ENCODE measurements around the gene NOCT.
A peak's percentile ranks its signal among the peaks of the same experiment; 100 is the strongest.
"Not testable (repeated sequence)": the region's sequence is repeated elsewhere in the genome, so short reads cannot be mapped to it uniquely, and the experiment has no call there.

The NOCT gene

DNA sequence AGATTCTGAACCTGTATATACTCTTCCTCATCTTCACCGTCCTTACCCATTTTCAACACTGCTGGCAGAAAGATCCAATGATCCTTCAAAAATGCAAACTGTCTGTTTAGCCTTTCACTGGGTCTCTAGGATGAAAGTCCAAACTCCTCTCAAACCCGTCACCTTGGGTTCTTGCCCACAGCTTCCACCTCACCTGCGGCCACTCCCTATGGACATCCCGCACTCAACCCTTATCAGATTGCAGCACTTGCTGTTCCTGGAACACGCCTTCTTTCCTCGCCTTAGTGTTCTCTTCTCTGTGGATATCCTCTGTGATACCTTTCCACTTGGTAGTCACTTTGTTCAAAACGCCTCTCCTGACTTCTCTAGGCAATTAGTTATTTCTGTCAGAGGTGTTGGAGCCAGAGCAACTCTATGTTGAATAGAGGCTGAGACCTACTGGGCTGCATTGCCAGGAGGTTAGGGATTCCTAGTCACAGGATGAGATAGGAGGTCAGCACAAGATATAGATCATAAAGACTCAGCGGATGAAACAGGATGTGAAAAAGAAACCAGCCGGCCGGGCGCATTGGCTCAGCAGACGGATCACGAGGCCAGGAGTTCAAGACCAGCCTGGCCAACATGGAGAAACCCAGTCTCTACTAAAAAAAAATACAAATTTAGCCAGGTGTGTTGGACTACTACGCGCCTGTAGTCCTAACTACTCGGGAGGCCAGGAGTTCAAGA lies 4.2 kb upstream of the NOCT start:
- no peak for DNase-seq (ENCODE audit: low spot score)

DNA sequence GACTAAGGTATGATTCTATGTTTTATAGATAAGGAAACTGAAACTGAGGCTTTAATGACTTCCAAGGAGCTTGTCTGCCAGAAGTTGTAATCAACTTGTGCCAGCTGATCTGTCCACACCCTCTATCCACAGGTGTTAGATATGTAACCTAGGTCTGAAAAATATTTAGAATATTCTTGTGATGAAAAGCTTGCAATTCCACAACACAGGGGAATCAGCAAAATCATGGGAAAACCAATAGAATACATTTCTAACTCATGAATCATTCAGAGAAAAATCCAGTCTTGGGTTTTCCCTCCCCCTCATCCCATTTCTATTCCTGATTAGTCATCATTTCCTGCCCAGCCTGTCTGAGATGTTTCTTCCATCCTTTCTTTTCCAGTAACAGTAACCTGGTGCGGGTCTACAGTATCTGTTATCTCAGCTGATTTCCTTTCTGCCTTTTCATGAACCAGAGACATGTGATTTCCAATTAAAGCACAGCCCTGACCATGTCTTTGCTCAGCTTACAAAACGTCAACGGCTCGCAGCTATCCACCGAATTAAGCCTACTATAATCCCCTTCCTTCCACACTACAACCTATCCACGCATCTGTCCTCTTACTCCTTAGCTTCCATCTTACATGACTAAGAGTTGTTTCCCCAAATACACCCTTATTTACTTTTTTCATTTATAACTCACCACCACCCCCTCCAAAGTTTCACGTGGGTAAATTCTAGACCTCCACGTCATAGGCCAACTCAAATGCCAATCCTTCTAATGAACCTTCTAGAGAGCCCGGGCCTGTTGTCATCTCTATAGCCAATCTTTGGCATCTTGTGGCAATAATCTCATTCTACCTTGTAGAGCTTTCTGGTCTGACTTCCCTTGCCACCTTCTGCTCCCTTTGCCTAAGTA lies 961 bp upstream of the NOCT start:
- DNase-seq (ENCODE audit: low spot score): peak; percentile 98

DNA sequence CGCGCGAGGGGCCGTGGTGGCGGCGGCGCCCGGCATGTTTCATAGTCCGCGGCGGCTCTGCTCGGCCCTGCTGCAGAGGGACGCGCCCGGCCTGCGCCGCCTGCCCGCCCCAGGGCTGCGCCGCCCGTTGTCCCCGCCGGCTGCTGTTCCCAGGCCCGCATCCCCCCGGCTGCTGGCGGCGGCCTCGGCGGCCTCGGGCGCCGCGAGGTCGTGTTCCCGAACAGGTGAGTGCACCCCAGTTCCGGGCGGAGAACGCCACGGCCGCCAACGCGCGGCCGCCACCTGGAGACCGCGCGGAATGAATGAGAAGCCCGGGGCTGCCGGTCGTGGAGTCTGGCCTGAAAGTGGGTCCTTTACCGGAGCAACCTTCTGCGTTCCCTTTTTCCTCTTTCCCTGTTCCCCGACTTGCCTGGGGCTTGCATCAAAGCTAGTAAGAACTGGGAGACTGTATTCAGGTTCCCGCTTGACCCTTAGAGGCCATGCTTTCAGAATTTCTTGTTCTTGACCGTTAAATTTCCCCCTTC lies 429 bp downstream of the NOCT start:
- peak; percentile 44 for DNase-seq (ENCODE audit: low spot score)

DNA sequence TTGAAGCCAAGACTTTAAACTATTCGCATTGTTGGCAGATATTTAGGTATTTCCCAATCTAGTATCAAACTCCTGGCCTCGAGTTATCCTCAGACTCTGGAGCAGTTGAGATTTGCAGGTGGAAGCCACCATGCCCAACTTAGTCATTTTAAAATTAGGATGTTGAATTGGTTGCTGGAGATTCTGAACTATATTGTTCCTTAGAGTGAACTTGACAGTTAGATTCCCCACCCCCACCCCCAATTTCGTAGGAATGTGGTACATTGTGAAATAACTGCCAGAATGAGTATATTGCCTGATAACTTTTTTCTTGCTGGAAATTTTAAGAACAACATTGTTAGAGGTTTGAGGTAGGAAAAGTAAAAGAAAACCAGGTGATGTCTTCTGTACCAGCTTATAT lies 2.3 kb downstream of the NOCT start:
- DNase-seq (ENCODE audit: low spot score): no peak

DNA sequence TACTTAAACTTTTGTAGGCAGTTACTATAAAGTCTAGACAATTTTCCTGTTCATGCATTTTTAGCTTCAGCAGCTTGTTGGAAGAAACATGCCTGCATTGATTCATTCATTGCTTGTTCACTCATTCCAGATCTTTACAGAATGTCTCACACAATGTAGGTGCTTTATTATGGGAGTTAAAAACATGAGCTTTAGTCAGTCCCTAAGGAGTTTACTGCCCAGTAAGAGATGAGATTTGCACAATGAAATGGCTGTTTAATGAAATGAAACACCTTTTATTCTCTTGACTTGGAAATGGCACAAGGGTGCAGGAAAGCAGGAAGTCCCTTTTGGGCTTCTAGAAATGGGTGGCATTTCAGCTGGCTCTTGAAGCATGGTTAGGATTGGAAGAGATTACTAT lies 2.9 kb downstream of the NOCT start:
- peak; percentile 32 for DNase-seq (ENCODE audit: low spot score)

DNA sequence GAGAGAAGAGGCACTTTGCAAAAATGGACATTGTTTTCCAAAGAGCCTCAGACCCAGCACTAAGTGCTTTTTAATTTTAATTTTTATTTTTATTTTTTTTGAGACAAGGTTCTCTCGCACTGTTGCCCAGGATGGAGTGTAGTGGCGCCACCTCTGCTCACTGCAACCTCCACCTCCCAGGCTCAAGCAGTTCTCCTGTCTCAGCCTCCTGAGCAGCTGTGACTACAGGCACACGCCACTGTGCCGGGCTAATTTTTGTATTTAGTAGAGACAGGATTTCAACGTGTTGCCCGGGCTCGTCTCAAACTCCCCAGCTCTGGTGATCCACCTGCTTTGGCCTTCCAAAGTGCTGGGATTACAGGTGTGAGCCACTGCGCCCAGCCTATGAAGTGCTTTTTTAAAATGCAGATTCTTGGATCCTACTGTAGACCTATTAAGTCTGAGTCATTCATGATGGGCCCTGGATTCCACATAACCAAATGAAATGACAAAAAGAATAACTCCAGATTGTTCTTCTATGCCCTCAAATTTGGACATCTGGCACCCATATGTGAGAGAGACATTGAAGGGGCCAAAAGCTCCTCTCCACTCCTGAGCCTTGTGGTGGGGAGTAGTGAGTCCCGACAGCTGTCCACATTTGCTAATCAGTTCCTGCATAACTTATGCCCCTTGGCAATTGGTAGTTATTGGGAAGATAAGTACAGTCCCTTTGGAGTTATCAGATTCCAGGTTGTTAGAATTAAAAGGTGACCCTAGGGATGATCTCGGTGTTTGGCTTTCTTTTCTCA lies 3.6 kb downstream of the NOCT start:
- no peak for DNase-seq (ENCODE audit: low spot score)

DNA sequence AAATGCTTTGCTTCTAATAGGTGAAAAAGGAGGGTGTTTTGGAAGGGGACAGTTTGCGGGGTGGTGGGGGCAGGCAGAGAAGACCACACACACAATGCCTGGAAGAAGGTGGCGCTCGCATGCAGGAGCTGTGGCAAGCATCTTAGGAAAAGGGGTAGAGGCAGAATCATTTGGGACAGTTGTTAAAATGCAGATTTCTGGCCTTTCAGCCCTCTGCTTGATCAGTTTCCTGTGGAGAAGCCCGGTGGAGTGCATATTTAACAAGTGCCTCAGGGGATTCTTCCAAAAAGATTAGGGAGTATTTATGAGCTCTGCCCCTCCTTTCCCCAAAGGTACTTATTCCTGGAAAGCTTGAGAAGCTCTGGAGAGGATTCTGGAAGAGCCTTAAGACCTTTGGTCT lies 4.8 kb downstream of the NOCT start:
- no peak for DNase-seq (ENCODE audit: low spot score)

DNA sequence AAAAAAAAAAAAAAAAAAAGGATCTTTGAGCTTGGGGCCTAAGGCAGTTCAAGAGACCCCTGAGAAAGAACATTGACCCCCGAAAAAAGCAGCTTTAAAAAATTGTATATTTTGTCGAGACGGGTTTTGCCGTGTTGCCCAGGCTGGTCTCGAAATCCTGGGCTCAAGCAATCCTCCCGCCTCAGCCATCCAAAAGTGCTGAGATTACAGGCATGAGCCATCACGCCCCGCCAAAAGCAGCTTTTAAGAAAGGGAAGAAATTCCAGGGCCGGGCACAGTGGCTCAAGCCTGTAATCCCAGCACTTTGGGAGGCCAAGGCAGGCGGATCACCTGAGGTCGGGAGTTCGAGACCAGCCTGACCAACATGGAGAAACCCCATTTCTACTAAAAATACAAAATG lies 5.5 kb downstream of the NOCT start:
- DNase-seq (ENCODE audit: low spot score): not testable (repeated sequence)

DNA sequence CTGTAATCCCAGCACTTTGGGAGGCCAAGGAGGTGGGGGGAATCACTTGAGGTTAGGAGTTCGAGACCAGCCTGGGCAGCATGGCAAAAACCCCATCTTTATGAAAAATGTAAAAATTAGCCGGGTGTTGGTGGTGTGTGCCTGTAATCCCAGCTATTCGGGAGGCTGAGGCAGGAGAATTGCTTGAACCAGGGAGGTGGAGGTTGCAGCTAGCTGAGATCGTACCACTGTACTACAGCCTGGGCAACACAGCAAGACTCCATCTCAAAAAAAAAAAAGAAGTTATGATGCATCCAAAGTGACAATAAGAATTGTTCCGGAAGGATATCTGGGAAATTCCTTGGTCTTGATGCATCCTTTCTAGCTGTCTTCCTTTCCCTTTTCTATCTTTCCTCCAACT lies 7.3 kb downstream of the NOCT start:
- no peak for DNase-seq (ENCODE audit: low spot score)

DNA sequence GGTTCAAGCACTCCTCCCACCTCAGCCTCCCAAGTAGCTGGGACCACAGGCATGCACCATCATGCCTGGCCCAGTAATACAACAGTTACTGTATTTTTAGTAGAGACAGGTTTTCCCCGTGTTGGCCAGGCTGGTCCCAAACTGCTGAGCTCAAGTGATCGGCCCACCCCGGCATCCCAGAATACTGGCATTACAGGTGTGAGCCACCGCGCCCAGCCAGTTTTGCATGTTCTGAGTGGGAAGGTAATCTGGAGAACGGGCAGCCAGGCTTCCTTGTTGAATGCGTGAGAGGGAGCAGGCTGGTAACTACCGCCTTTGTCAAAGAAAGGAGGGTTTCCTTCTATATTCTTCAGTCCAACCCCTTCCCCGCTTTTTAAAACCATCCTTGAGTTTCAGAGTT lies 9.1 kb downstream of the NOCT start:
- DNase-seq (ENCODE audit: low spot score): no peak

DNA sequence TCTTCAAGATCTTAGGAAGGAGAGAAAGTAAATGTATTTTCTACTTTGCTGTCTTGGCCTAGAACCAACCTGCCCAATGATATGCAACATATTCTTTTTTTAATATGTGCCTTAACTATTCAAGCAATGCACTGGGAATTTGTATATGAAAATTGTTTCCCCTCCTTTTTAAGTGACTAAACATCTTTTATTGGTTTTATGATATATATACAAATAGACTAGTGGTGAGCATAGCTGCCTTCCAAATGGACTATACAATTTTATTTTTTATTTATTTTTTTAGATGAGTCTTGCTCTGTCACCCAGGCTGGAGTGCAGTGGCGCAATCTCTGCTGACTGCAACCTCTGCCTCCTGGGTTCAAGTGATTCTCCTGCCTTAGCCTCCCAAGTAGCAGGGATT lies 10.3 kb downstream of the NOCT start:
- DNase-seq (ENCODE audit: low spot score): no peak

DNA sequence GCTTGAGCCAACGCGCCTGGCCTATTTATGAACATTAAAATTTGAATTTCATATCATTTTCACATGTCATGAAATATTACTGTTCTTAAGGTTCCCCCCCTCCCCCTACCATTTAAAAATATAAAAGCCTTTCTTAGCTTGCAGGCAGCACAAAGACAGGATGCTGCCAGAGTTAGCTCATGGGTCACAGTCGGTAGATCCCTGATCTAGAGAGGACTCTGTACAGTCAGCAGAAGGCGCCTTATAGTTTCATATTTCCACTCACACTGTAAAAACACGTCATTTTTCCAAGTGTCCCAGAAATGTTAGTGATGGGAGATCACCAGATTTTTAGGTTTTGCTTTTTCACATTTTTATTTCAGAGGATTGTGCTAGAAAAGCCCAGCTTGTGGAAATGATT lies 12.2 kb downstream of the NOCT start:
- DNase-seq (ENCODE audit: low spot score): no peak

DNA sequence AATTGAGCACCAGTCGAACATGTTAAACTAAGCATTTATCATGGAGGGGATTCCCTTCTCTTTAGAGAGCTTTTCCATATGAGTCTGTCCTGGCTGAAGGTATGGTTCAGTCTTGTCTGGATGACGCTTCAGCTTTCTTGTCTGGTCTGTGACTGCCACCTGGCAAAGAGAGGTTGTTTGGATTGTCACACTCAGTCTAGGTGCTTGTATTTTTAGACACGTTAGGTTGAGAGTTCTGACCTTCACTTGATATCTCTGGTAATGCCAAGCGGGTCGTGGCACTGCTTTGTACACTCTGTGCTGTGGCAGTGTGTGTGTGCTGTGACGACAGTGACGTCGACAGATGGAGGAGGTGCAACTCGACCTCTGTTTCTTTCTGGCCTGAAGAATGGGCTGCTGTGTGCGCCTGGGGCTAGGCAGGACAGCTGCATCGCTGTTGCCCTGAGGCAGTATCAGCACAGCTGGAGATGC lies 12.6 kb downstream of the NOCT start:
- no peak for DNase-seq (ENCODE audit: low spot score)

DNA sequence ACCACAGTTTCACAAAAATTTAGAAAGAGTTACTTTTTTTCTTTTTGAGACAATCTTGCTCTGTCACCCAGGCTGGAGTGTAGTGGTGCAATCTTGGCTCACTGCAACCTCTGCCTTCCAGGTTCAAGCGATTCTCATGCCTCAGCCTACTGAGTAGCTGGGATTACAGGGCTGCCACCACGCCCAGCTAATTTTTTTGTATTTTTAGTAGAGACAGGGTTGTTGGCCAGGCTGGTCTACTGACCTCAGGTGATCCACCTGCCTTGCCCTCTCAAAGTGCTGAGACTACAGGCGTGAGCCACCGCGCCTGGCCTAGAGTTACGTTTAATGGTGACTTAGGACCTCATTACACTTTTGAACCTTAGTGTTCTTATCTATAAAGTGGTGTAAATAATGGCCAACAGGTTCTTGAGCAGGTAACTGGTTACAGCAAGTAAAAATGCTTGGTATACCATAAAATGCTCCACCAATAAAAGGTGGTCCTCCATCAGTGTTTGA lies 14.3 kb downstream of the NOCT start:
- not testable (repeated sequence) for DNase-seq (ENCODE audit: low spot score)

DNA sequence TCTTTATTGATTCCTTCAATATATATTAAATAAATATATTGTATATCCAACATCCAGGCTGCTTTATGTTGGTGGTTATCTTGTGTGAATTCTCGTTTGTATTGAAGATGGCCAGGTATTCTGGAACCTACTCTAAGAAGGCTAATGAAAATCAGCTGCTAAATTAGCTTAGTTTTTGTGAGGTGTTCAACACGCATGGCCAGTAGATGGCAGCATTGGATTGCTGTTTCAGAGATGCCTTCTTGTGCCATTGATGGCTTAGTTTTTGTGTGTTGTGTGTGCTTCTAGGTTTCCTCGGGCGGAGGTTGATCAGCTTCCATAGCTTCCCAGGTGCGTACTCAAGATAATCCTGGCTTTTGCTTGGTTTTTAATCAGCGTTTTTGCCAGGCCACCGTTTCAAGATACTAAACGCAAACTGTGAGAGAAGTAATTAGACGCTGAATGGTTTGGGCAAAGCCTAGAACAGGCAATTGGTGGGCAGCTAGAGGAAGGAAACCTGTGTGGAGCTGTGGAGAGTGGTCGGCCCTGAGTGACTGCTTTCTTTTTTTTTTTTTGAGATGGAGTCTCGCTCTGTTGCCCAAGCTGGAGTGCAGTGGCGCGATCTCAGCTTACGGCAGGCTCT lies 15.1 kb downstream of the NOCT start:
- peak; percentile 76 for DNase-seq (ENCODE audit: low spot score)

DNA sequence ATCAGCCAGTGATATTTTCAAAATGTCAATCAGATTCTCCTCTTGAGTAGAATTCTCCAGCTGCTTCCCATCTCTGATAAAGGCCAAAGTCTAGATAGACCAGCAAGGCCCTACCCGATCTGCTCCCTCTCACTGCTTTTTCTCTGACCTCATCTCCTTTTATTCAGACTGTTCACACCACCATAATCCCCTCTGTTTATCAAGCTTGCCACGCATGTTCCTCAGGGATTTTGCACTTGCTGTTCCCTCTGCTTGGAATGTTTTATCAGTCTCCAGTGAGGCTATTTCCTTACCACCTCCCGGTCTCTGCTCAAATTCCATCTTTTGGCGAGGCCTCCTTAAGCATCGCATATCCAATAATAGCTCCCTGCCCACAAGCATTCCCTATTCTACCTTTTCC lies 20.1 kb downstream of the NOCT start:
- DNase-seq (ENCODE audit: low spot score): no peak

DNA sequence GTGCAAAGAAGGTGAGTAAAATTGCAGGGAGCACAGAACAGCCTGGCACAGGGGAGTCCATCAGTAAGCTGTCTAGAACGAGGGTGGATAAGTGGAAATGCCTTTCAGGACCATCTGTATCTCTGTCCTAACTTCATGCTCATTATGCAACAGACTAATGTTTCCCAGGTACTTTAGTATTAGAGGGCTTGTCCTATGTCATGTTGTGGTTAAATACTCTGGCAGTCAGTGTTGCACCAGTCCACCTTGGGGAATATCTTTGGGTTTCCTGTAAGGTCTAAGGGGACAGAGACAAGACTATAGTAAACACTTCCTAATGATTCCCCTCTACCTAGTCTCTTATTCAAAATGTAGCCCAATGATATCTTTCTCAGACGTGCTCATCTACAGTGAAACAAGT lies 21.3 kb downstream of the NOCT start:
- no peak for DNase-seq (ENCODE audit: low spot score)

DNA sequence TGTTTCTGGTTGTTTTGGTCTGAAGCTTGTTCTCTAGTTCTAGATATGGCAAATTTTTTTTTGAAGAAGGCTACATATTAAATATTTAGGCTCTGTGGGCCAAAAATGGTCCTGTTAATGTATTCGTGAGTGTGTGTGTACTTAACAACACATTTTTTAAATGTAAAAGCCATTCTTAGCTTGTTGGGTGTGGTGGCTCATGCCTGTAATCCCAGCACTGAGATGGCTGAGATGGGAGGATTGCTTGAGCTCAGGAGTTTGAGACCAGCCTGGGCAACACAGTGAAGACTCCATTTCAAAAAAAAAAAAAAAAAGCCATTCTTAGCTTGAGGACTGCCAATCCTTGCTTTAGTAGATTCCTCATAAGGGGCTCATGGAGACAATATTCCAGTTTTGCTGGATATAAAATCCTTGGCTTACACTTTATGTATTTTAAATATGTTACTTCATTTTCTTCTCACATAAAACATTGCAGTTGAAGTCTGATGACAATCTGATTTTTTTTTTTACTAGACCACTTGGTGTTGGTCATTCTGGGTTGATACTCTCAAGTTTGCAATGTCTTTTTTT lies 23.4 kb downstream of the NOCT start:
- DNase-seq (ENCODE audit: low spot score): no peak

DNA sequence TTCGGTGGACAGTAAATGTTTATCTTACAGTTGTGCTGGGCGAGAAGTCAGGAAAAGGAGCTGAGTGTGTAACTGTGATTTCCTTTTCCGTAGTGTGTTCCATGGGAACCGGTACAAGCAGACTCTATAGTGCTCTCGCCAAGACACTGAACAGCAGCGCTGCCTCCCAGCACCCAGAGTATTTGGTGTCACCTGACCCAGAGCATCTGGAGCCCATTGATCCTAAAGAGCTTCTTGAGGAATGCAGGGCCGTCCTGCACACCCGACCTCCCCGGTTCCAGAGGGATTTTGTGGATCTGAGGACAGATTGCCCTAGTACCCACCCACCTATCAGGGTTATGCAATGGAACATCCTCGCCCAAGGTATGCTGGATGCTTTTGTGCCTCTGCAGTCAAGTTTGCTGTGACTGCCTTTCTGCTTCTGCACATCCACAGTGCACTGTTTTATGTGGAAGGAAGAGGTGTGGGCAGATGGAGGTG lies 27.4 kb downstream of the NOCT start:
- DNase-seq (ENCODE audit: low spot score): no peak

DNA sequence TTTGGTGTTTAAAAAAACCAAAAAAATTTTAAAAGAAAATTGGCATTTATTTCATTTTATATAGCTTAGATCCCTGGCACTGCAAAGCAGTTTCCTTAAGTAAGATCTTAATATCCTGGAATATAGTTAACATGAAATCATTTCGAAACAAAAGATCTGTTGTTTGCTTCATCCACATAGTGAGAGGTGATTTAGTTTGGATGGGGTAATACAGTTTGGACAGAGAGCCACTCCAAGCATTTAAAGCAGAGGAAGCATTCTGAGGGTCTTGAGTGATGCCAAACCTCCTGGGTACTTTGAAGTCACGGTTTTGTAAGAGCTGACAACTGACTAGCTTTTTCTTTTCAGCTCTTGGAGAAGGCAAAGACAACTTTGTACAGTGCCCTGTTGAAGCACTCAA lies 28.7 kb downstream of the NOCT start:
- no peak for DNase-seq (ENCODE audit: low spot score)

DNA sequence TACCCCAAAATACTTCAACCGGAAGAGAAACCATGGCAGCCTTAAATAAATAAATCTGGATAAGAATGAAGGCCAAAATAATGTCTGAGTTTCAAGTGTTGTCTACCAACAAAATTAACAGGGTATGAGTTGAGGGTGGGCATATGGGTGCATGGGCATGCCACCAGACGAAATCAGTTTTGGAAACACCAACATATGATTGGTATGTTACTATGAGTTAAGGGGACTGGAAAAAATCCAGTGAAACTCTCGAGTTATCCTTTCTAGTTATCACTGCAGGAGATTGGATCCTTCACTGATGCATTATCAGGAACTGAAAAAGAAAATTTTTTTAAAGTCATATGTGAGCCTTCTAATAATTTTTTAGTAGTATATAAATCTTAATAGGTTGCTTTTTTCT lies 32.4 kb downstream of the NOCT start:
- DNase-seq (ENCODE audit: low spot score): no peak

All from kidney tubule cell (primary cell).